ENCODE results near the gene GNL1.
"Not testable (repeated sequence)": the region's sequence is repeated elsewhere in the genome, so short reads cannot be mapped to it uniquely, and the experiment has no call there.

Gene GNL1

DNA sequence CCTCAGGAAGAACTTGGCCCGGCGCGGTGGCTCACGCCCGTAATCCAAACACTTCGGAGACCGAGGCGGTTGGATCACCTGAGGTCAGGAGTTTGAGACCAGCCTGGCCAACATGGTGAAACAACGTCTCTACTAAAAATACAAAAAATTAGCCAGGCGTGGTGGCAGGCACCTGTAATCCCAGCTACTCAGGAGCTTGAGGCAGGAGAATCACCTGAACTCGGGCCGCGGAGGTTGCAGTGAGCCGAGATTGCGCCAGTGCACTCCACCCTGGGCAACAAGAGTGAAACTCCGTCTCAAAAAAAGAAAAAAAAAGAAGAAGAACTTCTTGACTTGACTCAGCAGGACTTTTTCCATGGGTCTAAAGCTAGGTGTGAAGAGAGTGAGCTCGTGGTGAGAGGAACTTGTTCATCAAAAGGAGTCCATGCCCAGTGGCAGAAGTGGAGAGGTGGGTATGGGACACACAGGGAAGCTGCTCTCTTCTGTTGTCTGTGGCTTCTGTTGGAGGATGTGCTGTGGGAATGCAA is 26.9 kb downstream of the GNL1 start:
- peak; percentile 39 for DNase-seq (ENCODE audit: low read depth)

DNA sequence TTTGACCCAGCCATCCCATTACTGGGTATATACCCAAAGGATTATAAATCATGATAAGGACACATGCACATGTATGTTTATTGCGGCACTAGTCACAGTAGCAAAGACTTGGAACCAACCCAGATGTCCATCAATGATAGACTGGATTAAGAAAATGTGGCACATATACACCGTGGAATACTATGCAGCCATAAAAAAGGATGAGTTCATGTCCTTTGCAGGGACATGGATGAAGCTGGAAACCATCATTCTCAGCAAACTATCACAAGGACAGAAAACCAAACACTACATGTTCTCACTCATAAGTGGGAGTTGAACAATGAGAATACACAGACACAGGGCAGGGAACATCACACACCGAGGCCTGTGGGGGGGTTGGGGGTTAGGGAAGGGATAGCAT is 29.8 kb downstream of the GNL1 start:
- not testable (repeated sequence) for DNase-seq (ENCODE audit: low read depth)

DNA sequence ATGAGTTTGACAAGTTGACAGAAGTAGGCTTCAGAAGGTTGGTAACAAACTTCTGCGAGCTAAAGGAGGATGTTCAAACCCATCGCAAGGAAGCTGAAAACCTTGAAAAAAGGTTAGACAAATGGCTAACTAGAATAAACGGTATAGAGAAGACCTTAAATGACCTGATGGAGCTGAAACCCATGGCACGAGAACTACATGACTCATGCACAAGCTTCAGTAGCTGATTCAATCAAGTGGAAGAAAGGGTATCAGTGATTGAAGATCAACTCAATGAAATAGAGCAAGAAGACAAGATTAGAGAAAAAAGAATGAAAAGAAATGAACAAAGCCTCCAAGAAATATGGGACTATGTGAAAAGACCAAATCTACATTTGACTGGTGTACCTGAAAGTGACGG is 34.3 kb downstream of the GNL1 start:
- DNase-seq (ENCODE audit: low read depth) = not testable (repeated sequence)

DNA sequence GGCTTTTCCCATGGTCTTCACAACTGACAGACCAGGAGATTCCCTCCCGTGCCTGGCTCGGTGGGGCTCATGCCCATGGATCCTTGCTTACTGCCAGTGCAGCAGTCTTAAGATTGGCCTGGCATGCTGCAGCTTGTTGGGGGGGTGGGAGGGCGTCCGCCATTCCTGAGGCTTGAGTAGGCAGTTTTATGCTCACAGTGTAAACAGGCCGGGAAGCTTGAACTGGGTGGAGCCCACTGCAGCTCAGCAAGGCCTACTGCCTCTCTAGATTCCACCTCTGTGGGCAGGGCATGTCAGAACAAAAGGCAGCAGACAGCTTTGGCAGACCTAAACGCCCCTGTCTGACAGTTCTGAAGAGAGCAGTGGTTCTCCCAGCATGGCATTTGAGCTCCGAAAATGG is 35.2 kb downstream of the GNL1 start:
- not testable (repeated sequence) for DNase-seq (ENCODE audit: low read depth)

DNA sequence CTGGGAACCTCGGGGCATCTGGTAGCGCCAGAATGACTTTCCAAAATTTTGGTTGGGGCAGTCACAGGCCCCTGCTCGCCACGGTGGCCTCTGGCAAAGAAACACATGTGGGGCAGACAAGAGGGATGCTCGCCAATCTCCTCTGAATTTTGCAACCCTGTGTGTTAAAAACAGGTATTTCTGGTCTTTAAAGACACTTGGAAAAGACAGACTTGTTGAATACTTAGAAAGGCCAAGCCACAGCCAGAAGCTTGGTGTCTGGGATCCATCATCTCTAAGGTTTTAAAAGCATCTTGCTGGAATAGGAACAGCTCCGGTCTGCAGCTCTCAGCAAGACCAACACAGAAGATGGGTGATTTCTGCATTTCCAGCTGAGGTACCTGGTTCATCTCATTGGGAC is 35.8 kb downstream of the GNL1 start:
- no peak for DNase-seq (ENCODE audit: low read depth)

DNA sequence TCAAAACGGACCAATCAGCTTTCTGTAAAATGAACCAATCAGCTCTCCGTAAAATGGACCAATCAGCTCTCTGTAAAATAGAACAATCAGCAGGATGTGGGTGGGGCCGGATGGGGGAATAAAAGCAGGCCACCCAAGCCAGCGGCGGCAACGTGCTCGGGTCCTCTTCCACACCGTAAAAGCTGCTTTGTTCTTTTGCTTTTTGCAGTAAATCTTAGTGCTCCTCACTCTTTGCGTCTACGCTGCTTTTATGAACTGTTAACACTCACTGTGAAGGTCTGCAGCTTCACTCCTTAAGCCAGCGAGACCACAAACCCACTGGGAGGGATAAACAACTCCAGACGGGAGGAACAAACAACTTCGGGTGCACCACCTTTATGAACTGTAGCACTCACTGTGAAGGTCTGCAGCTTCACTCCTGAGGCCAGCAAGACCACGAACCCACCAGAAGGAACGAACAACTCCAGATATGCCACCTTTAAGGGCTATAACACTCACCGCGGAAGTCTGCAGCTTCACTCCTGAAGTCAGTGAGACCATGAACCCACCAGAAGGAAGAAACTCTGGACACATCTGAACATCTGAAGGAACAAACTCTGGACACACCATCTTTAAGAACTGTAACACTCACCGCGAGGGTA is 37.7 kb downstream of the GNL1 start:
- not testable (repeated sequence) for DNase-seq (ENCODE audit: low read depth)

DNA sequence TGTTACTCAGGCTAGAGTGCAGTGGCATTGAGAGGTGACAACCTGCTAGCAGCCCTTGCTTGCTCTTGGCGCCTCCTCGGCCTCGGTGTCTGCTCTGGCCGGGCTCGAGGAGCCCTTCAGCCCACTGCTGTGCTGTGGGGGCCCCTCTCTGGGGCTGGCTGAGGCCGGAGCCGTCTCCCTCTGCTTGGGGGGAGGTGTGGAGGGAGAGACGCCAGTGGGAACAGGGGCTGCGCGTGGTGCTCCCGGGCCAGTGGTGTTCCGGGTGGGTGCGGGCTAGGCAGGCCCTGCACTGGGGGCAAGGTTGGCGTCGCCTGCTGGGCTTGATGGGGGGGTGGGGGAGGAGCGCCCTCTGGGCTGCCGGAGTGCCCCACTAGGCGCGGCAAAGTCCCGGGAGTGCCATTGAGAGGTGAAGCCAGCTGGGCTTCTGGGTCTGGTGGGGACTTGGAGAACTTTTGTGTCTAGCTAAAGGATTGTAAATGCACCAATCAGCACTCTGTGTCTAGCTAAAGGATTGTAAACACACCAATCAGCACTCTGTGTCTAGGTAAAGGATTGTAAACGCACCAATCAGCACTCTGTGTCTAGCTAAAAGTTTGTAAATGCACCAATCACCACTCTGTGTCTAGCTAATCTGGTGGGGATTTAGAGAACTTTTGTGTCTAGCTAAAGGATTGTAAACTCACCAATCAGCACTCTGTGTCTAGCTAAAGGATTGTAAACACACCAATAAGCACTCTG is 38.4 kb downstream of the GNL1 start:
- DNase-seq (ENCODE audit: low read depth) = not testable (repeated sequence)

DNA sequence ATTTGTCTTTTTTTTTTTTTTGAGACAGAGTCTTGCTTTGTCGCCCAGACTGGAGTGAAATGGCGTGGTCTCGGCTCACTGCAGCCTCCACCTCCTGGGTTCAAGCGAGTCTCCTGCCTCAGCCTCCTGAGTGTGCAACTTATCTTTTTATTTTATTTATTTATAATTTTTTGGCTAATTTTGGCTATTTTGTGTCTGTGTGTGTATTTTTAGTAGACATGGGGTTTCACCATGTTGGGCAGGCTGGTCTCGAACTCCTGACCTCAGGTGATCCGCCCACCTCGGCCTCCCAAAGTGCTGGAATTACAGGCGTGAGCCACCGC is 39.6 kb downstream of the GNL1 start:
- not testable (repeated sequence) for DNase-seq (ENCODE audit: low read depth)

DNA sequence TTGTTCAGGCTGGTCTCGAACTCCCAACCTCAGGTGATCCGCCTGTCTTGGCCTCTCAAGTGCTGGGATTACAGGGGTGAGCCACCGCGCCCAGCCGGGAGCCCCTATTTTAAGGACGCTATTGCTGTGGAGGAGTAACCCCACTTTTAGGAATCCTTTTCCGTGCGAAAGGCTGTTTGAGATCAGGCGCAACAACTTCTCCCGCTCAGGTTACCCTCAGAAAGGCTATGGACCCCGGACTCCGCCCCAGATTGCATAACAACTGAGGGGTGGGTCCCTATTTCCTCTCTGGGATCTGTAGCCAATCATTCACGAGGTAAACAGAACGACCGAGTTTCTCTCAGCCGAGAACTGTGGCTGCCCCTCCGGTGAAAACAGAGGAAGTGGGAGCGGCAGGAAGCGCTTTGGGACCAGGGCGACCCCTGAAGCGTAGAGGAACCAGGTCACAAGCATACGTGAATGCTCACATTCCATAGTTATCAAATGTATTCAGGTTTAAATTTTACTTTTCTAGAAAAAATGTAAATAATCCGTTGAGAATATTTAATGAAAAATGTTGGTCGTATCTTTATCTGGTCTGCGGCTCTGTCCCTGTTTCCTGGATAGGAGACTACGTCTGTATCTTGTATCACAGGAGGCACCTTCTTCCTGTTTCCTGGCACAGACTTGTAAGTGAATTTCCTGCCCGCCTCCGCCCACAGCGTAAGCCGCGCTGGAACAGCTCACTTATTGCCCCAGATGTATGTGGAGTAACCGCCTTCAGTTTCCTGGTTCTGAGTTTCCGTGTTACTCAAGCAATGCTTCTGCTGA is 40.1 kb downstream of the GNL1 start:
- peak; percentile 89 for DNase-seq (ENCODE audit: low read depth)

DNA sequence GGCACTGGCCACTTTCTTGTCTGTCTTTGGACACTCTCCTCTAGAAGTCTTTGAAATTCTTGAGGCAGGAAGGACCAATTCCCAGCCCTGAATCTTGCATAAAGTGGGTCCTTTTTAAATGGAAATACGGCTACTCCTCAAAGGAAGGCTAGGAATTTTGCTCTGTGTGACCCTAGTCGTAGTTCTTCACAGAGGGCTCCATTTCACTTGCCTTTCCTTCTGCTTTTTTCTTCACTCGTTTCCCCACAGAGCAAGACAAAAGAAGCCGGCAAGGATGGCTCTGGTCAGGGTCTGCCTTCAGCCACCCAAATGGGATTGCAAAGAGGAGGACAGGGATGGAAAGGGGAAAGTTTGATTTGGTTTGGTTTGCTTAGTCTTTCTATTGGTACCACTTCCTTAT is 41.2 kb downstream of the GNL1 start:
- no peak for DNase-seq (ENCODE audit: low read depth)

DNA sequence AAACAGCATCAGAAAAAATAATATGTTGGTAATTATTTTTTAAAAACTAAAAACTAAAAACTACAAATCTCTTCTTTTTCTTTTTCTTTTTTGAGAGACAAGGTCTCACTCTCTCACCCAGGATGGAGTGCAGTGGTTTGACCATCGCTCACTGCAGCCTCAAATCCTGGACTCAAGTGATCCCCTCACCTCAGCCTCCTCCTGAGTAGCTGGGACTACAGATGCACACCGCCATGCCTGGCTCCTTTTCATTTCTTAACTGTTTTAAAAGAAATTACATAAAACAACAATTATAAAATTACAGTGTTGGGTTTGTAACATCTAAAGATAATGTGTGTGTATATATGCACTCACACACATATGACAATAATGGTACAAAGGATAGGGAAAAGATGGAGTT is 42.8 kb downstream of the GNL1 start:
- DNase-seq (ENCODE audit: low read depth) = no peak

DNA sequence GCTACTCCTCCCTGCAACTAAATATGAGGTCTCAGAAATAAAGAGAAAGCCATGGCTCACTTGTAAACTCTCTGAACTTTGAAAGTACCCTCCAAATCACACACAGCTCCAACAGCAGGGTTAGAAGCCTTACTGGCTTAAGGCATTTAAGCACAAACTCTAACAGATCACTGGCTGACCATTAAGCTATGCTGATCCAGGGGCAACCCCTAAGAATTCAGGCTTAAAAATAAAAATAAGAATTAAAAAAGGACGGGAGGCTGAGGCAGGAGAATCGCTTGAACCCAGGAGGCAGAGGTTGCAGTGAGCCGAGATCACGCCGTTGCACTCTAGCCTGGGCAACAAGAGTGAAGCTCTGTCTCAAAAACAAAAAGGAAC is 45.1 kb downstream of the GNL1 start:
- no peak for DNase-seq (ENCODE audit: low read depth)

DNA sequence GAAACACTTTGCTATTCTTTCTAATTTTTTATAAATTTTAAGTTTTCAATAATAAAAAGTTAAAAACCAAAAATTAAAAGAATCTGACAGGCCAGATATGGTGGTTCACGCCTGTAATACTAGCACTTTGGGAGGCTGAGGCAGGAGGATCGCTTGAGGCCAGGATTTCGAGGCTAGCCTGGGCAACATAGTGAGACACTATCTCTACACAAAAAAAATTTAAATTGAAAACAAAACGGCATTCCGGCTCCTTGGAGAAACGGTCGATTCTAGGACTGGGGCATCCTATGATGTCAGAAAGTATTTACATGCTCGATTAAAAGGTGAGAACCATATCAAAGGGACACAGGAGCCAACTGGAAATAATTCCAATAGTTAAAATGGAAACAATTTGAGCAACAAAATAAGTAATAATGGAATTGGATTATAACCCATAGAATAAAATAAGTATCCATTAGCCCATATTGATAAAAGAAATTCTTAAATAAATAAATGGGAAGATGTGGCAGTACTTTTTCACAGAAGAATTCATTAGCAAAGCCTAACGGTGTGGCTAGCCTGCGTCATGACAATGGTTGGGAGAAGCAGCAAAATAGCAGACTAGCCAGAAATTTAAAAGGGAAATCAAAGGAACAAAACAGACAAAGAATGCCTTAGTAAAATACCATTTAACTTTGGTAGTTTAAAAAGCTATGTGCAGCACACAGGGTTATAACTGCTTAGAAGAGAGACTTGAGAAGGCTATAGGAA is 45.7 kb downstream of the GNL1 start:
- DNase-seq (ENCODE audit: low read depth) = no peak

DNA sequence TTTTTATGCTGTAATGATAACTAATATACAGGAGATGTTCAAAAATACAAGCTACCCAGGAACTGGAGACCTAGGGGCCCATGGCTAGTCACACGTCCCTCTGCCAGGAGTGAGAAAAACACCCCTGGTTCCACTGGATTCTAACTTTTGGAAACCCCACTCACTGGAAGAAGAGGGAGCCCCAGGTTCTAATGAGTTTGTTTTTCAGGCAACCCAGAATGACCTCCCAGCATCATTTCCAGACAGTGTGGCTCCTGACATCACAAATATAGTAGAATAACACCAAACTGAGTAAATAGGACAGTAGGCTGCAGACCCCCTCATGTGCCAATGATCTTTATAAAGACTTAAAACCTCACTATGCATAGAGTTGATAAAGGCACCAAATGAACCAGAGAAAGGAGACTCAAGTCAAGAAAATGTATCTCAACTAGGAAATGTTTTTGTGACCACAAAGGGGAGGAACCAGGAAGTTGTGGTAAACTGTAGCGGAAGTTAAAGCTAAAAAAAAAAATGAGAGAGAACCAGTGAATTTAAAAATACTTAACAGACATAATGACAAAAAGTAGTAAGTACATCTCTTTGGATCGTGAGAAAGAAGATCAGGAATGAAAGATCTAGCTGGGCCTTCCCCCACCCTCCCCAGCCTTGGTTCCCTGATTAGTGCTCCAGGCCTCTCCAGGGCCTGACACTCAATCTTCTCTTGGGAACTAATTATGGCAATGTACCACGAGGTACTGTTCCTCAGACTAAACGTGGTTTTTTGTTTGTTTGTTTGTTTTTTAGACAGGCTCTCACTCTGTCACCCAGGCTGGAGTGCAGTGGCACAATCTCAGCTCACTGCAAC is 47.2 kb downstream of the GNL1 start:
- DNase-seq (ENCODE audit: low read depth) = no peak

DNA sequence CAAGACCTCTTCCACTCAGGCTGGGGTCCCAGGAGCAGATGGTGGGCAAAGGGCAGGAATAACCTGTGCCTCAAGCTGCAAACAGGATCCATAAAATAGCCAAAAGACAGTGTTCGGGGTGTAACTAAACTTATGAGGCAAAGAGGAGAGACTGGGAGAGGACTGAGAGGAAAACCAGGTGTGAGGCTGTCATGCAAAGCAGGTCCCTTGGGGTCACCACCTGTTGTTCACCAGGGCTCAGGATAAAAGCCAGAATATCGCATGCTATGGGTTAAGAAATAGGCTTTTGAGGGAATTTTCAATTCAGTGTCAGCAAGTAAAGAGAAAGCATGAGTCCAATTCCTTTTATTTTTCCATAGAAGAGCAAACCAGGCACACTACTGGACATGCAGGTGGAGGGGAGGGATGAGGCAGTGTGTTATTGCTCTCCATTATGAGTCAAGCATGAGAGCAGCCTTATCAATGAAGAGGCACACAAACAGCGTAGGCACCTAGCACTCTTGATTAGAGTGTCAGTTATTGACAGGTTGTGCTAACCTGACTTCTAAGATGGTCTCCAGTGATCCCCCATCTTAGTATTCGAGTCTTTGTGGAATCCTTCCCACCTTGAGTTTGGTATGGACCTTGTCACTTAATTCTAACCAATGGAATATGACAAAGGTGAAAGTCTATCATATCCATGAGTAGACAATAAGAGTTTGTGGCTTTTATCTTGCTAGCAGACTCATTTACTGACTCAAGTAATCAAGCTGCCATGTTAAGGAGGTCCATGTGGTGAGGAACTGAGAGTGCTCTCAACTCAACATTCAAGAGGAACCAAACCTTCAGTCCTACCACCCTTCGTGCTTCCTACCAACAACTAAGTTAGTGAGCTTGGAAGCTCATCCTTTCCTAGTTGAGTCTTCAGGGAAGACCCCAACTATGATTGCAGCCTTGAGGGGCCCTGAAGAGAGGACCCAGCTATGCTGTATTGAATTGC is 48.2 kb downstream of the GNL1 start:
- DNase-seq (ENCODE audit: low read depth) = no peak

DNA sequence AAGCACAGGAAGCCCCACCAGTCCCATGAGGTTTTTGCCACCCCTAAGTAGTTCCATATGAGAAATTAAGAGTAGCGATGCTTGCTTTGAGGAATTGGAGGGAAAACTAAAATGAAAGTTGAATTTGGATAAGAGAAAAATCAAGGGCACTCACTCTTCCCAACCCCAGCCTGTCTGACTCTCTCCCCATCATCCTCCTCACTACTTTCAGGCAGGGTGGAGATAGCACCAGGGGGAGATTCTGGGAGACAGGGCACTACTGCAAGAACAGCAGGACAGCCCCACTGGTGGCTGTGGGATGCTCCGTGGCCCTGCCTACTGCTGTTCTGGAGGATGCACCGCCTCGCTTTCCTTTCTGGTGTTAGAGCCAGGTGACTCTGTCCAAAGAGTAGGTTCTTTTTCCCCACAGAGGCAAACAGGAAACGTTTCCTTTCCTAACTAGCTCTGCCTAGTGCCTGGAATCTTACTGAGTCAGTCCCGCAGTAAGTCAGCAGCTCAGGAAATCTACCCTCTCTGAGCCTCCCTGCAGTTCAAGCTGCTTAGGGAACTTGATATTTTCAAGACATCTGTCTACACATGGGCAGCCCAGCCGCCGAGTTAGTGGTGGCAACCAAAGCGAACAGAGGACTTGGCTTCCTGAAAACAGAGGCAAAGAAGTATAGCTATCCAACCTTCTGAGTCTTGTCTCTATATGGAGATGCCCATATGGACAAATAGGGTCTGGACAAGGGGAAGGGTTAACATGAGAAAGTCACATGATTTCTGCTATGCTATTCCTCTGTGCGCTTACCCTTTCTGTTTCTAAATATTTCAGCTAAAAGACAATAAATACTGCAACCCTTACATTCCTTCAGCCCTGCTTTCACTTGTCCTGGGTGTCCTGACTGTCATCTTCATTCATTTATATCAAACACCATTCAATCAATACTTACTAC is 55.6 kb downstream of the GNL1 start:
- no peak for DNase-seq (ENCODE audit: low read depth)

DNA sequence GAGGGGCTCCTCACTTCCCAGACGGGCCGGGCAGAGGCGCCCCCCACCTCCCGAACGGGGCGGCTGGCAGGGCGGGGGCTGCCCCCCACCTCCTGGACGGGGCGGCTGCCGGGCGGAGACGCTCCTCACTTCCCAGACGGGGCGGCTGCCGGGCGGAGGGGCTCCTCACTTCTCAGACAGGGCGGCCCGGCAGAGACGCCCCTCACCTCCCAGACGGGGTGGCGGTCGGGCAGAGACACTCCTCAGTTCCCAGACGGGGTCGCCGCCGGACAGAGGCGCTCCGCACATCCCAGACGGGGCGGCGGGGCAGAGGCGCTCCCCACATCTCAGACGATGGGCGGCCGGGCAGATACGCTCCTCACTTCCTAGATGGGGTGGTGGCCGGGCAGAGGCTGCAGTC is 57.6 kb downstream of the GNL1 start:
- DNase-seq (ENCODE audit: low read depth) = not testable (repeated sequence)

DNA sequence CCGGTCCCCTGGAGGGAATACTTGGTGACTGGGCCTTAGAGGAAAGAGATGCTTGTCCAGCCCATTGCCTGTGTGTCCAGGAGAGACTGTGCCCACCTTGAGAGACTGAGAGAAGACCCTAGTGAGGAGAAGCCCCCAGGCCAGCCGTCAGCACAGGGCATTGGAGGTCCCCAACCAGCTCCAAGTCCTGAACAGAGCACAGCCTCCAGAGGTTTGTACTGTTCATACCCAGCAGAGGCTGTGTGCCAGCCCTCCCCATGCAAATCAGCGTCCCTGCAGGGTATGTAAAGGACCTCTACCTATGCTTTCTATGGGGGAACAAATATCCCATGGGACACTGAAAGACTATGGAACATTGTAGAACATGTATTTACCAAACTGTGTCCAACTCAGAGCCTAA is 58.6 kb downstream of the GNL1 start:
- DNase-seq (ENCODE audit: low read depth) = no peak

DNA sequence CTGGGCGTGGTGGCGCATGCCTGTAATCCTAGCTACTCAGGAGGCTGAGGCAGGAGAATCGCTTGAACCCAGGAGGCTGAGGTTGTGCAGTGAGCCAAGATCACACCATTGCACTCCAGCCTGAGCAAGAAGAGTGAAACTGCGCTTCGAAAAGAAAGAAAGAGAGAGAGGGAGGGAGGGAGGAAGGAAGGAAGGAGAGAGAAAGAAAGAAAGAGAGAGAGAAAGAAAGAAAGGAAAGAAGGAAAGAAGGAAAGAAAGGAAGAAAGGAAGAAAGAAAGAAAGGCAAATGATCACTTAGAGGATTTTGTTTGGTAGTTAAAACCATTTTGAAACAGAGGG is 59.1 kb downstream of the GNL1 start:
- DNase-seq (ENCODE audit: low read depth) = not testable (repeated sequence)

All from activated T-helper 9 cell treated with anti-CD3 and anti-CD28 coated beads, Interleukin-2, amount 50 U/mL, for 16 hours (primary cell).